ENCODE results near the gene SLC43A2.

DNA sequence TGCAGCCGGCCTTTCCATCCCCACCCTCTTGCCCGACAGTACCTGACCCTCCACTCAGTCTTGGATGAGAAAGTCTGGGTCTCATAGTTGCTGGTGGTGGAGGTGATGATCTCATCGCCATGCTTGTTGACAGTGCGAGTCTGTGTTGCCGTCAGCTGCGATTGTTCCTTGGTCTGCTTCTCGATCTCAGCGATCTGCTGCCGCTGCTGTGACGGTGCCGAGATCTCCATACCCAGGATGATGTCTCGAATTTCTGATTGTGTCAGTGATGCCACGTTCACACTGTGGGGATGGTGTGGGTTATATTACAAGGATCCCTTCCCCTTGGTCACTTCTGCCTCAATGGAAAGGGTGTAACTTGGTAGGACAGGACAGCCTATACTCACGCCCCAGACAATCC lies 25.1 kb upstream of the SLC43A2 start:
- TF ChIP-seq CTCF (IDR thresholded peaks at IDR 0.05; ENCODE audit: poor library complexity, severe bottlenecking), result no peak
- TF ChIP-seq, protein P1, sequence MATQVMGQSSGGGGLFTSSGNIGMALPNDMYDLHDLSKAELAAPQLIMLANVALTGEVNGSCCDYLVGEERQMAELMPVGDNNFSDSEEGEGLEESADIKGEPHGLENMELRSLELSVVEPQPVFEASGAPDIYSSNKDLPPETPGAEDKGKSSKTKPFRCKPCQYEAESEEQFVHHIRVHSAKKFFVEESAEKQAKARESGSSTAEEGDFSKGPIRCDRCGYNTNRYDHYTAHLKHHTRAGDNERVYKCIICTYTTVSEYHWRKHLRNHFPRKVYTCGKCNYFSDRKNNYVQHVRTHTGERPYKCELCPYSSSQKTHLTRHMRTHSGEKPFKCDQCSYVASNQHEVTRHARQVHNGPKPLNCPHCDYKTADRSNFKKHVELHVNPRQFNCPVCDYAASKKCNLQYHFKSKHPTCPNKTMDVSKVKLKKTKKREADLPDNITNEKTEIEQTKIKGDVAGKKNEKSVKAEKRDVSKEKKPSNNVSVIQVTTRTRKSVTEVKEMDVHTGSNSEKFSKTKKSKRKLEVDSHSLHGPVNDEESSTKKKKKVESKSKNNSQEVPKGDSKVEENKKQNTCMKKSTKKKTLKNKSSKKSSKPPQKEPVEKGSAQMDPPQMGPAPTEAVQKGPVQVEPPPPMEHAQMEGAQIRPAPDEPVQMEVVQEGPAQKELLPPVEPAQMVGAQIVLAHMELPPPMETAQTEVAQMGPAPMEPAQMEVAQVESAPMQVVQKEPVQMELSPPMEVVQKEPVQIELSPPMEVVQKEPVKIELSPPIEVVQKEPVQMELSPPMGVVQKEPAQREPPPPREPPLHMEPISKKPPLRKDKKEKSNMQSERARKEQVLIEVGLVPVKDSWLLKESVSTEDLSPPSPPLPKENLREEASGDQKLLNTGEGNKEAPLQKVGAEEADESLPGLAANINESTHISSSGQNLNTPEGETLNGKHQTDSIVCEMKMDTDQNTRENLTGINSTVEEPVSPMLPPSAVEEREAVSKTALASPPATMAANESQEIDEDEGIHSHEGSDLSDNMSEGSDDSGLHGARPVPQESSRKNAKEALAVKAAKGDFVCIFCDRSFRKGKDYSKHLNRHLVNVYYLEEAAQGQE (IDR thresholded peaks at IDR 0.05; ENCODE audit: borderline replicate concordance), result no peak
- TF ChIP-seq MXI1 (conservative IDR thresholded peaks at IDR 0.05; ENCODE audit: poor library complexity, severe bottlenecking), result no peak
- no peak for TF ChIP-seq EZH2 (IDR thresholded peaks at IDR 0.05; ENCODE audit: borderline replicate concordance, insufficient read depth, low read length, poor library complexity, severe bottlenecking)
- TF ChIP-seq POLR2AphosphoS5 (IDR thresholded peaks at IDR 0.05), result no peak
- TF ChIP-seq TAF1 (IDR thresholded peaks at IDR 0.05; ENCODE audit: low read depth), result no peak
- TF ChIP-seq EP300 (conservative IDR thresholded peaks at IDR 0.05; ENCODE audit: poor library complexity, severe bottlenecking), result no peak
